ENCODE data around the gene CDH23.

CDH23 gene

DNA sequence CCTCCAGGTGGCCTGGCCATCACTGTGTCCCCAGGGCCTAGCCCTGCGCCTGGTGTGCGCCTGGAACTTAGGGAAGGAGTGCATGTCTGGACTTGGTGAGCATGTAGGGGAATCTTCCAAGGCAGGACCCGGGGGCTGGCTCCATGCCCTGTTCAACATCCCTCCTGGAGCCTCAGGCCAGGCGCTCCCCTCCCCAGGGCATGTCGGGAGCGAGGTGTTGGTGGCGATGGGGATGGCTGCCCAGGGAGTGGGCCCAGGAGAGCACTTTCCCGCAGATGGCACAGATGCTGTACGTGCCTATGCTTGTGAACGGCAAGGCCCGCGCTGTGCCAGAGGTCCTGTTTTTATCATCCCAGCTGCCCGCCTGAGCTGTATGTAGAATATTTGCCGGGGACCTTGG is 55.0 kb downstream of the CDH23 start:
- no peak overlapping the region for H3K4me3 ChIP-seq (ENCODE audit: low read length)
- DNase-seq (ENCODE audit: low read depth): no peak
- TF ChIP-seq, protein P1, sequence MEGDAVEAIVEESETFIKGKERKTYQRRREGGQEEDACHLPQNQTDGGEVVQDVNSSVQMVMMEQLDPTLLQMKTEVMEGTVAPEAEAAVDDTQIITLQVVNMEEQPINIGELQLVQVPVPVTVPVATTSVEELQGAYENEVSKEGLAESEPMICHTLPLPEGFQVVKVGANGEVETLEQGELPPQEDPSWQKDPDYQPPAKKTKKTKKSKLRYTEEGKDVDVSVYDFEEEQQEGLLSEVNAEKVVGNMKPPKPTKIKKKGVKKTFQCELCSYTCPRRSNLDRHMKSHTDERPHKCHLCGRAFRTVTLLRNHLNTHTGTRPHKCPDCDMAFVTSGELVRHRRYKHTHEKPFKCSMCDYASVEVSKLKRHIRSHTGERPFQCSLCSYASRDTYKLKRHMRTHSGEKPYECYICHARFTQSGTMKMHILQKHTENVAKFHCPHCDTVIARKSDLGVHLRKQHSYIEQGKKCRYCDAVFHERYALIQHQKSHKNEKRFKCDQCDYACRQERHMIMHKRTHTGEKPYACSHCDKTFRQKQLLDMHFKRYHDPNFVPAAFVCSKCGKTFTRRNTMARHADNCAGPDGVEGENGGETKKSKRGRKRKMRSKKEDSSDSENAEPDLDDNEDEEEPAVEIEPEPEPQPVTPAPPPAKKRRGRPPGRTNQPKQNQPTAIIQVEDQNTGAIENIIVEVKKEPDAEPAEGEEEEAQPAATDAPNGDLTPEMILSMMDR (IDR thresholded peaks at IDR 0.05; ENCODE audit: insufficient read depth, low read depth, low read length, missing control alignments): no peak

DNA sequence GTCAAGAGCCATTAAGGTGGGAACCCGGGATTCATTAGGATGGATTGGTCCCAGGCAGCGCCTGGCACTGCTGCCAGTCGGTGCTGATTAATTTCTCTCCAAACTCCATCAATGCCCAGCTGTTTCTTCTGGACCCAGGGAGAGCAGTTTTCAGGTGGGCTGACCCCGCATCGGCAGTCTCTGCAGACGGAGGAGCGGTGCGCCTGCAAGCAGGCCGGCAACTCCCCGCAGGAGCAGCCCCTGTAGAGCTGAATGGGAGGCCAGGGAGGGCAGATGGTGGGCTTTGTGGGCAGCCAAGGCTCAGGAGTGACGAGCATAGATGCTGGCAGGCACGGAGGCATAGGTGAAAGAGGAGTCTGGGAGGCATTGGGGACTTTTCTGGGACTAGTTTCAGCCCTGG is 56.5 kb downstream of the CDH23 start:
- TF ChIP-seq, protein P1 (IDR thresholded peaks at IDR 0.05; ENCODE audit: insufficient read depth, low read depth, low read length, missing control alignments): no peak
- H3K4me3 ChIP-seq (ENCODE audit: low read length): no peak overlapping the region
- no peak for DNase-seq (ENCODE audit: low read depth)

DNA sequence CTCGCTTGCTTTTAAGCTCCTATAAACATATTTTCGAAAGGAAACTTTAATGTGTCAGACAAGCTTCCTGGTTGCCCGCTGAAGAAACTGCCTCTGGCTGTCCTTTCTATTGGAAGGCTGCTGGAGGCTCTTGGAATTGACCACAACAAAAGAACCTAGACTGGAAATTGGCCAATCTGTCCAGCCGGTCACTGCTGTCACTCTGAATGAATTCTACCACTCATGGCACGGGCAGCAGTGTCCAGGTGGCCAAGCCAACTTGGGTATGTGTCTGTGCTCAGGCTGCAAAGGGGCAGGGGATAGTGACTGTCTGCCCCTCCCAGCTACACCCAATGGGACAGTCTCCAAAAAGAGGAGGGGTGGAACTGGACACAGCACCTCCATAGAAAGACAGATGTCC is 57.6 kb downstream of the CDH23 start:
- H3K4me3 ChIP-seq (ENCODE audit: low read length): no peak overlapping the region
- DNase-seq (ENCODE audit: low read depth): no peak
- TF ChIP-seq, protein P1 (IDR thresholded peaks at IDR 0.05; ENCODE audit: insufficient read depth, low read depth, low read length, missing control alignments): no peak

DNA sequence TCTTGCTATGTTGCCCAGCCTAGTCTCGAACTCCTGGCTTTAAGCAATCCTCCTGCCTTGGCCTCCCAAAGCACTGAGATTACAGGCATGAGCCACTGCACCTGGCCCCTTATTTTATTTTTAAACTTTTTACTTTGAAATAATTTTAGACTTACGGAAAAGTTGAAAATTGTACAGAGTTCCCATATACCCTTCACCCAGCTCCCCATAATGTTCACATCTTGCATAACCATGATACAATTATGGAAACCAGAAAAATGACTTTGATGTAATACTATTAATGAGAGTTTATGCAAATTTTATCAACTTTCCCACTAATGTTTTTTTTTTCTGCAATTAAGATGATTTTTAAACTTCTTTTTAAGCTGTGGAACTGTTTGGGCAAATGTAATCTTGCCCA is 58.3 kb downstream of the CDH23 start:
- no peak for DNase-seq (ENCODE audit: low read depth)
- H3K4me3 ChIP-seq (ENCODE audit: low read length): no peak overlapping the region
- TF ChIP-seq, protein P1 (IDR thresholded peaks at IDR 0.05; ENCODE audit: insufficient read depth, low read depth, low read length, missing control alignments): no peak

DNA sequence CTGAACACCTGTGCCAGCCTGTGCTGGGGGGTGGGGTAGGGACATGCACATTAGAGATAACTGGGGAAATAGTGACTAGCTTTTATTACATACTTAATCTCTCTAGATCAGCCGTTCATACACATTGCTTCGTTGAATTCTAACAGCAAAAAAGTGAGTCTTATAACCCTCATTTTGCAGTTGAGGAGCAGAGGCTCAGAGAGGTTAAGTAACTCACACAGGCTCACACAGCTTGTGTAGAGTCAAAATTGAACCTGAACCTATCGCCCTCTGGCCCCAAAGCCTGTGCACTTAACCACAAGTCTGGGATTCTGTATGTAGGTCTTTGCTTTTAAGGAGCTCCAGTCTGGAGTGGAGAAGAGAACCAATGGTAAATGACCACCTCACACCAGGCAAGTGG is 59.9 kb downstream of the CDH23 start:
- DNase-seq (ENCODE audit: low read depth): no peak
- TF ChIP-seq, protein P1 (IDR thresholded peaks at IDR 0.05; ENCODE audit: insufficient read depth, low read depth, low read length, missing control alignments): no peak
- H3K4me3 ChIP-seq (ENCODE audit: low read length): no peak overlapping the region

DNA sequence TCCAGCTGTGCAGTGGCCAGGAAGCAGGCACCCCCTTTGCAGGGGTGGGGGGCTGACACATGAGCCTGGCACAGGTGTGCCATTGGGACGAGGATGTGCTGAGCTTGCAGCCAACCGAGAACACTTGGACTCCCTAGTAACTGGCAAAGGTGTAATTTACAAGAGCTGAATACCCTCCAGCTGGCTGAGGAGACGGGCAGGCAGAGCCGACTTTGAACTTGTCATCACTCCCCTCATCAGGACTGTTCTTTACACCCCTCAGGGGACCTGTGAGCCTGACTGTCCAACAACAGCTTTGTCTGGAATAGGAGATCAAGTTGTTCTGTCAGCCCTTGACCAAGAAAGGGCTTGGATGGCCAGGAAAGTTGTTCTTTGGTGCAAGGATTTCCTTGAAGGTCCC is 61.2 kb downstream of the CDH23 start:
- H3K4me3 ChIP-seq (ENCODE audit: low read length): no peak overlapping the region
- DNase-seq (ENCODE audit: low read depth): no peak
- TF ChIP-seq, protein P1 (IDR thresholded peaks at IDR 0.05; ENCODE audit: insufficient read depth, low read depth, low read length, missing control alignments): no peak

DNA sequence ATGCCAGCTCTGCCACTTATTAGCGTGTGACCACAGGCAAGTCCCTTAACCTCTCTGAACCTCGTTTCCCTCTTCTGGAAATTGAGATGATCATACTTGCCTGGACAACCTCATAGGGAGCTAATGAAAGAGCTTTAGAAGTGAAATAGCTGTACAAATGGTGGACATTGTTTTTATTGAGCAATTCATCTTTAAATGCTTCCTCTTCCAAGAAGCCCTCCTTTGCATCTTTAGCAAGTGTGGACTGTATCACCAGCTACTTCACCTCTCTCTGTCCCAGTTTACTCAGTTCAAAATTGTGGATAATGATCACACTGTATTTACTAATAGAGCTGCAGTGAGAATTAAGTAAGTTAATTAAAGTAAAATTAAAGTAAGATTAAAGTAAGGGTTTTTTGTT is 61.7 kb downstream of the CDH23 start:
- DNase-seq (ENCODE audit: low read depth): no peak
- TF ChIP-seq, protein P1 (IDR thresholded peaks at IDR 0.05; ENCODE audit: insufficient read depth, low read depth, low read length, missing control alignments): no peak

More for the DNA sequence above, 61.7 kb downstream of the CDH23 start:
- H3K4me3 ChIP-seq (ENCODE audit: low read length): no peak overlapping the region

All from epithelial cell of esophagus (primary cell).